Right lobe of liver (tissue), 4 donors: ENCODE measurements around the gene LRMDA.

Experiments
- CTCF ChIP-seq, 4 donors: fragments of 200-600 bp in 3 of 4; fragments of 450-650 bp in 1 of 4; IDR thresholded peaks; one replicate each; pipeline versions ENCODE4 v1.5.1 to v1.8.0; 2016 to 2022; ENCODE audit warnings: antibody characterized with exemption in 4 of 4, mild to moderate bottlenecking in 2 of 4
- POLR2A ChIP-seq: fragments of 450-650 bp; IDR thresholded peaks from one replicate; pipeline ENCODE4 v1.6.1; 2017; ENCODE audit warnings: antibody characterized with exemption, mild to moderate bottlenecking
- donor health status: DM: no; HTN: no; CAD: no.
- donor health status: DM: no; HTN: no; CAD: no.
- donor health status: DM: no; HTN: yes; CAD: no.

- TF ChIP-seq CTCF (IDR thresholded peaks at IDR 0.05) (no peak), POLR2A (no peak)
These were observed 509.3 kb downstream of the LRMDA start for GRCh38 chr10:75940742-75941141.
